GM21723 (cell line): Measurements from ENCODE around the gene CD40.
"Not testable (repeated sequence)": the region's sequence is repeated elsewhere in the genome, so short reads cannot be mapped to it uniquely, and the experiment has no call there.

Experiments
- ATAC-seq: cut with Tn5 transposase; IDR thresholded peaks from one replicate; pipeline ENCODE4 v1.9.1; 2021; ENCODE audit warnings: mild to moderate bottlenecking, moderate library complexity; ENCODE audit not compliant: unreplicated experiment

CD40 gene

DNA sequence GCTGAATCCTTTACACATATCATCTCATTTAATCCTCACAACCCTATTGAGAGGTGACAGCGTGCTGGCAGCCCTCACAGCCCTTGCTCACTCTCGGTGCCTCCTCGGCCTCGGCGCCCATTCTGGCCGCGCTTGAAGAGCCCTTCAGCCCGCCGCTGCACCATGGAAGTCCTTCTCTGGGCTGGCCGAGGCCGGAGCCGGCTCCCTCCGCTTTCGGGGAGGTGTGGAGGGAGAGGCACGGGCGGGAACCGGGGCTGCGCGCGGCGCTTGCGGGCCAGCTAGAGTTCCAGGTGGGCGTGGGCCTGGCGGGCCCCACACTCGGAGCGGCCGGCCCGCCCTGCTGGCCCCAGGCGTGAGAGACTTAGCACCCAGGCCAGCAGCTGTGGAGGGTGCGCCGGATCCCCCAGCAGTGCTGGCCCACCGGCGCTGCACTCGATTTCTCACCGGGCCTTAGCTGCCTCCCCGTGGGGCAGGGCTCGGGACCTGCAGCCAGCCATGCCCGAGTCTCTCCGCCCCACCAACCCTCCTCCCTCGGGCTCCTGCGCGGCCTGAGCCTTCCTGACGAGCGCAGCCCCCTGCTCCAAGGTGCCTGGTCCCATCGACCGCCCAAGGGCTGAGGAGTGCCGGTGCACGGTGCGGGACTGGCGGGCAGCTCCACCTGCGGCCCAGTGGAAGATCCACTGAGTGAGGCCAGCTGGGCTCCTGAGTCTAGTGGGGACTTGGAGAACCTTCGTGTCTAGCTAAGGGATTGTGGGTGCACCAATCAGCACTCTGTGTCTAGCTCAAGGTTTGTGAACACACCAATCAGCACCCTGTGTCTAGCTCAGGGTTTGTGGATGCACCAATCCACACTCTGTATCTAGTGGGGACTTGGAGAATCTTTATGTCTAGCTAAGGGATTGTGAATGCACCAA, 26.2 kb upstream of the CD40 start:
- not testable (repeated sequence) for ATAC-seq

GRCh38 chr20:46093531-46093930, 24.6 kb upstream of the CD40 start:
- no peak for ATAC-seq

DNA sequence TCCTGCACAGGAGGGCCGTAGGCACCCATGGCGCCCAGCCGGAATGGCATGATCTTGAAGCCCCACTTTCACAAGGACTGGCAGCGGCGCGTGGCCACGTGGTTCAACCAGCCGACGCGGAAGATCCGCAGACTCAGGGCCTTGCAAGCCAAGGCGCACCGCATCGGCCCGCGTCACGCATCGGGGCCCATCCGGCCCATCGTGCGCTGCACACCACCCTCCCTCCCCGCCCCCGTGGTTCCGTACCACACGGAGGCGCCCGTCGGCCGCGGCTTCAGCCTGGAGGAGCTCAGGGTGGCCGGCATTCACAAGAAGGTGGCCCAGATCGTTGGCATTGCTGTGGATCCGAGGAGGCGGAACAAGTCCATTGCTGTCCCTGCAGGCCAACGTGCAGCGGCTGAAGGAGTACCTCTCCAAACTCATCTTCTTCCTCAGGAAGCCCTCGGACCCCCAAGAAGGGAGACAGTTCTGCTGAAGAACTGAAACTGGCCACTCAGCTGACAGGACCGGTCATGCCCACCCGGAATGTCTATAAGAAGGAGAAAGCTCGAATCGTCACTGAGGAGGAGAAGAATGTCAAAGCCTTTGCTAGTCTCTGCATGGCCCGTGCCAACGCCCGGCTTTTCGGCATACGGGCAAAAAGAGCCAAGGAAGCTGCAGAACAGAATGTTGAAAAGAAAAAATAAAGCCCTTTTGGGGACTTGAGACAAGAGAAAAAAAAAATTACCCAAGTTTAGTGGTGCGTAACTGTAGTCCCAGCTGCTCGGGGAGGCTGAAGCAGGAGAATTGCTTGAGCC, 18.4 kb upstream of the CD40 start:
- no peak for ATAC-seq

GRCh38 chr20:46100444-46100843, 17.7 kb upstream of the CD40 start:
- not testable (repeated sequence) for ATAC-seq

GRCh38 chr20:46100988-46101387, 17.1 kb upstream of the CD40 start:
- ATAC-seq: no peak

- no peak for ATAC-seq
Observed at GRCh38 chr20:46101957-46102356, 16.2 kb upstream of the CD40 start.

DNA sequence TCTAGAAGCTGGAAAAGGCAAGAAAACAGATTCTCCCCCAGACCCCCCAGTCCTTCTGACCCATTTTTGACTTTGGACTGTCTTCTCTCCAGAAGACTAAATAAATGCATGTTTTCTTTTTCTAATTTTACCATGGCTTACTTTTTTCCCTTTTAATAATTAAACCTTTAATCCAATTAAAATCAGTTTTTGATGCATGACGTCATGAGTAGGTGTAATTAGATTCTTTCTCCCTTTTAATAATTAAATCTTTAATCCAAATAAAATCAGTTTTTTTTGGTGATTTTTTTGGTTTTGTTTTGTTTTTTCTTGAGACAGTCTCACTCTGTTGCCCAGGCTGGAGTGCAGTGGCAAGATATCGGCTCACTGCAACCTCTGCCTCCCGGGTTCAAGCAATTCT, 15.2 kb upstream of the CD40 start:
- no peak for ATAC-seq

- no peak for ATAC-seq
Observed at GRCh38 chr20:46104262-46104661, 13.9 kb upstream of the CD40 start.

DNA sequence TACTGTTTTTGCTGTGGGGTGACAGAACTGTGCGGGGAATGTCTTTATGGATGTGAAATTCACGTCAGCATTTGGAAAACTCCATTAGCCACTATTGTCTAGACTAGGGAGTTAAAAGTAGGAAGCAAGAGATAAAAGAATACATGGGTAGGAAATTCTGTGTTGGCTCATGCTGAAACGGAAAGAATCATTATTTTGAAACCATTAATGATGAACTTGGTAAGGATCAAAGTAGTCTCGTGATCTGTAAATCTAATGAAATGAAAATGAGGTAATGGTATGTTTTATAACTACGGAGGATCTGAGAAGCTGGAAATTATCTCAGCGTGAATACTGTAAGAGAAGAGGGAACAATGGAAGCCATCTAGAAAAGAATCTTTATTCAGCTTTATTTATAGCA, 11.1 kb upstream of the CD40 start:
- ATAC-seq: no peak

GRCh38 chr20:46108435-46108841, 9.7 kb upstream of the CD40 start:
- ATAC-seq: peak; percentile 78

DNA sequence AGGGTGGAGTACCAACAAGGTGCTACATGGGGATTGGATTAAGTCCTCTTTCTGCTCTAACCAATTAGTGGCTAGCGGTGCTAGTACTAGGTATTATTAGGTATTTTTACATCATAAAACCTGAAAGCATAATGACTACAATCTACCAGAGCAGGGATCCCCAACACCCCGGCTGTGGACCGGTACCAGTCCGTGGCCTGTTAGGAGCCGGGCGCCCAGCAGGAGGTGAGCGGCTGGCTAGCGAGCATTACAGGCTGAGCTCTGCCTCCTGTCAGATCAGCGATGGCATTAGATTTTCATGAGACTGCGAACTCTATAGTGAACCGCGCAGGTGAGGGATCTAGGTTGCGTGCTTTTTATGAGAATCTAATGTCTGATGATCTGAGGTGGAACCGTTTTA, 9.1 kb upstream of the CD40 start:
- no peak for ATAC-seq

DNA sequence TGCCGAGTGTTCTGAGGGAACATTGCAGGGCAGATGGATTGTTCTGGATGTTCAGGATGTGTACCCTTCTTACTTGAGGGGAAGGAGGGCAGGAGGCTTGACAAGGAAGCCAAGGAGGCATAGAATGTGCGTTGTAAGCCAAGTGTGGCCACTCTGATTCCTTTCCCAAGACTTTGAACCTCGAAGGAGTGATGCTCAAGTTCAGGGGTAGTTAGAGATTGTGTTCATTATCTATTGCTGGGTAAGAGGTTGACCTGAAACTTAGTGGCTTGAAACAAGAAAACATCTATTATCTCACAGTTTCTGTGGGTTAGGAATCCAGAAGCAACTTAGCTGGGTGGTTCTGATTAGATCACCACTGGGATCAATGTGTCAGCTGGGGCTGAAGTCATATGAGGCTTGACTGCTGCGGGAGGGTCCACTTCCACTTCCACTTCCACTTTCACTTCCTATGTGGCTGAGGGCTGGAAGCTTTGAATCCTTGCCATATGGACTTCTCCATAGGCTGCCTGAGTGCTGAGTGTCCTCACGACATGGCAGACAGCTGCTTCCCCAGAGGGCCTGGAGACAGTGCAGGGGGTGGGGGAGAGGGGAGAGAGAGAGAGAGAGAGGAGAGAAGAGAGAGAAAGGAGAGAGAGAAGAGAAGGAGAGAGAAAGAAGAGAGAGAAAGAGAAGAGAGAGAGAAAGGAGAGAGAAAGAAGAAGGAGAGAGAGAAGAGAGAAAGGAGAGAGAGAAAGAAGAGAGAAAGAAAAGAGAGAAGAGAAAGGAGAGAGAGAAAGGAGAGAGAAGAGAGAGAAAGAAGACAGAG, 6.9 kb upstream of the CD40 start:
- ATAC-seq: peak; percentile 52

DNA sequence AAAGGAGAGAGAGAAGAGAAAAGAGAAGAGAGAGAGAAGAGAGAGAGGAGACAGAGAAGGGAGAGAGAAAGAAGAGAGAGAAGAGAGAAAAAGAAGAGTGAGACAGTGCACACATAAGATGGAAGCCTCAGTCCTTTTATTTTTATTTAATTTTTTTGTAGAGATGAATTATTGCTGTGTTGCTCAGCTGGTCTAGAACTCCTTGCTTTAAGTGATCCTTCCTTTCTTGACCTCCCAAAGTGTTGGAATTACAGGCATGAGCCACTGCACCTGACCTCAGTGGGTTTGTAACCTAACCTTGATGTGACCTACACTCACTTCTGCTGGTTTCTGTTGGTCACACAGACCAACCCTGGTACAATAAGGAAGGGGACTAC, 6.3 kb upstream of the CD40 start:
- no peak for ATAC-seq

- no peak for ATAC-seq
Observed at GRCh38 chr20:46112430-46113112, 5.5 kb upstream of the CD40 start.

GRCh38 chr20:46113113-46113470, 5.0 kb upstream of the CD40 start:
- ATAC-seq: no peak

DNA sequence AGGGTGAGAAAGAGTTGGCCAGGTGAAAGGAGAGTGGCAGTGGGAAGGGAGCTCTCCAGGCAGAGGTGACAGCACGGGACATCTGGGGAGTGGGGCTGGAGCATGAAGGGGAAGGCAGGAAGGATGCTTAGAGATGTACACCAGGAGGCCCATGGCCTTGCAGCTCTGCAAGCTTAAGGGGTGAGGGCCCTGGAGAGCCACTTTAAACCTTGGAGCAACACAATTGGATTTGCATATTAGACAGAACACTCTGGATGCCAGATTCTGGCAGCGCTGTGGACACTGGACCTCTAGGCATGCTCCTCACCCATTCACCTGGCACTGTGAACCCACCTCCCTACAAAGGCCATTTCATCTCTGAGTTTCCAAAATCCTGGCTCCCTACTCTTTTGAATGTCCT, 3.7 kb upstream of the CD40 start:
- ATAC-seq: no peak

DNA sequence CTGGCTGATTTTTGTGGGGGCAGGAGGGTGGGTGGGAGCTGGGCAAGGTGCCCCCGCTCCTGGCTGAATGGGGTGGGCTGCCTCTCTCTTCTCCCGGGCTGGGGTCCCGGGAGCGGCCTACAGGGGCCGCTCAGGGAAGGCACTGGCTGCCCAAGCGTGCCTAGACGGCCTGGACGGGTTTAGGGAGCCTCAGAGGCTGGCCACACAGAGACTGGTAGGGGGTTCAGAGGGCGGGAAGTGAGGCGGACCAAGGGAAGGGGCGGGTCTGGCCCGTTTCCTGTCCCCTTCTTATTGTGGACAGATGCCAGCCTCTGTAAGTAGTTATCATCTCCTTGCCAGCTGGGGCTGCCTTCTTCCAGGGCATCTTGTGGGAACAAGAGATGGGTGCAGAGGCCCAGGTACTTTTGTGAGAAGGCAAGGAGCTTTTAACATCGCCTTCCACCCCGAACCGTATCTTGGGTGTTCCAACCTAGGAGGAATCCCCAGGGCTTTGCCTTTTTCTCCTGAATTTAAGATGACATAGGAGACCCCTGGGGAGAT, 437 bp downstream of the CD40 start:
- peak; percentile 54 for ATAC-seq

- peak; percentile 42 for ATAC-seq
Observed at GRCh38 chr20:46119028-46119546, 973 bp downstream of the CD40 start.

- ATAC-seq: no peak
Observed at GRCh38 chr20:46119547-46119946, 1.4 kb downstream of the CD40 start.

GRCh38 chr20:46120136-46120535, 2.0 kb downstream of the CD40 start:
- no peak for ATAC-seq
